NCI-H2227 (cell line): Measurements from ENCODE around the gene AUH.
"Not testable (repeated sequence)": the region's sequence is repeated elsewhere in the genome, so short reads cannot be mapped to it uniquely, and the experiment has no call there.

ENCODE experiments used
- DNase-seq: peaks from one replicate; lab custom pipeline; 2025; ENCODE audit not compliant: unreplicated experiment; lab: John Stamatoyannopoulos, UW

The AUH gene

GRCh38 chr9:91379426-91379825, 17.7 kb upstream of the AUH start:
- no peak for DNase-seq

DNA sequence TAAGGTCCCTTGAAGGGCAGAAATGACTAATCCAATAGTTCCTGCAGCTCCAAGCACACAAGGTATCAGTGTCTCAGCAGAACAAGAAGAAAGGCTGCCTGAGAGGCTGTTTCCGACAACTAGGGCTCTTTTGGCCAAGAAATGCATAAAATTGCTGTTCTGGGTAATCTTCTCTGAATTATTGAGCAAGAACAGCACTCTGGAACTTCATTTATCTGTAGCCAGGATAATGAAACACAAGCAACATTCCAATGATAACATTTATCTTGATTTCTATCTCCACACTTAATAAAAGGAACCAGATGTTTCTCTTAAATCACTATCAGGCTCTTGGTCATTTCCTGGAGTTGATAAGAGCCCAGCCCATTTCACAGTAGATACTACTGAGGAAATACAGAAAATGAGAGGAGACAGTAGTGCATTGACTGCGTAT, 17.0 kb upstream of the AUH start:
- no peak for DNase-seq

DNA sequence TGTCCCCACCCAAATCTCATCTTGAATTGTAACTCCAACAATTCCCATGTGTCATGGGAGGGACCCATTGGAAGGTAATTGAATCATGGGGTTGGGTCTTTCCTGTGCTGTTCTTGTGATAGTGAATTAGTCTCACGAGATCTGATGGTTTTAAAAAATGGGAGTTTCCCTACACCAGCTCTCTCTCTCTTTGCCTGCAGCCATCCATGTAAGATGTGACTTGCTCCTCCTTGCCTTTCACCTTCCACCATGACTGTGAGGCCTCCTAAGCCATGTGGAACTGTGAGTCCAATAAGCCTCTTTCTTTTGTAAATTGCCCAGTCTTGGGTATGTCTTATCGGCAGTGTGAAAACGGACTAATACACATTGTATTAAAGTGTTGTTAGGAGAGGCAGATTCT, 16.3 kb upstream of the AUH start:
- not testable (repeated sequence) for DNase-seq

DNA sequence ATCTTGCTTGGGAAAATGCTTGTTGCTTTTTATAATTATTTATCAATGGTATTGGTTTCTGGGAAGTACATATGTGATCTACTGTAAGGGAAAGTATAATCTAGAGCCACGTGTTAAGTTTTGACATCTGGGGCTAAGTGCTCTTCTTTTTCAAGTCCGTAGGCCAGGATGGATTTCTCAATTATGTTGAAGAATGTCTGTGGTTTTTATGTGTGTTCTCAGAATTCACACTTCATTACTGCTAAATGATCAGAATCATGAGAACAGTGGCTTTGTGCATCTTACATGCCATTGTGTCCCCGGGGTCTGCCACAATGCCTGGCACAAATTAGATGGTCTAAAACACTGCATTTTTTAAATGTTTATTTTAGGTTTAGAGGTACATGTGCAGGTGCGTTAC, 14.5 kb upstream of the AUH start:
- no peak for DNase-seq

- DNase-seq, result no peak
Observed at GRCh38 chr9:91374939-91375338, 13.2 kb upstream of the AUH start.

DNA sequence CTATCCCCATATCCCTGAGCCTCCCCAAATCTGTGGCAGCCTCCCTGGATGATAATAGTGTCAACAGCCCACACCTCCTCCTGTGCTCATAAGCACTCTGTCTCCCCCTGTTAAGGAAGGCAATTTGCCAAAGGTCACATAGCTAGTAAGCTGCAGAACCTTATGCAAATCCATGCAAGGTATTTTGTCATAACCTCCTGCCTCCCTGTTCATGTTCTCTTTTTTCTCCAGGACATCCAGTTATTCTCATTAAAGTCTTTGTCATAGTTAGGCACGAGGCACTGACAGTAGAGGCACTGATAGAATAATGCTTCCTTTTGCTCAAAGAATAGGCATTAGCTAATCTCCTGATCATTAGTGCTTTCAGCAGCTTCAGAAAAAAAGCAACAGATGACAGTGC, 10.2 kb upstream of the AUH start:
- no peak for DNase-seq

GRCh38 chr9:91370006-91370405, 8.3 kb upstream of the AUH start:
- not testable (repeated sequence) for DNase-seq

DNA sequence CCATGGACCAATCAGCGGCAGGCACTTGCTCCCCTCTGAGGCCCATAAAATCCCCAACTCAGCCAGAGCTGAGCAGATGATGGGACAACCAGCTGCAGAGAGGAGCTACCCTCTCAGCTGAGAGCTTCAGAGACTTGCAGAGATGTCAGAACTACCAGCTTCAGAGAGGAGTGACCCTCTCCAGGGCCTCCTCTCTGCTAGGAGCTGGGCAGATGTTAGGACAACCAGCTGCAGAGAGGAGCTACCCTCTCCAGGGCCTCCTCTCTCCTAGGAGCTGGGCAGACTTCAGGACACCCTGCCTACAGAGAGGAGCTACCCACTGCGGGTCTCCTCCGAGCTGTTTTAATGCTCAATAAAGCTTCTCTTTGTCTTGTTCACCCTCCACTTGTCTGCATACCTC, 3.0 kb upstream of the AUH start:
- DNase-seq, result no peak

DNA sequence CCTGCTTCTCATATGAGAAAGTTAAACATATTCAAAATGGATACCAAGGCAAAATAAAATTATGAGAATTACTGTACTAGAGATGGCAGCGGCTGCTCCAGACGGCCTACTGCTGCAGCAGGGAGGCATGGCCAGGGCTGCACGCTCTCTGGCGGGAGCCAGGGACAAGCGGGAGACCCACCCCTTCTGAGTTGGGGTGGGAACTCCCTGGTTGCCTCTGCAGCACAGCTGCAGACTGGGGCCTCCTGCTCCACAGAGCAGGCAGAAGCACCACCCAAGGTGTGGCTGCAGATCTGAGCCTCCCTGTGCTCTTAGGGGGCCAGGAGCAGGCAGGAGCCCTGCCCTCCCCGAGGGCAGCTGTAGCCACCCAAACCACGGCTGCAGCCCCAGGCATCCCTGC, 2.3 kb upstream of the AUH start:
- DNase-seq, result no peak

GRCh38 chr9:91362051-91362611, 413 bp upstream of the AUH start:
- DNase-seq, result no peak

DNA sequence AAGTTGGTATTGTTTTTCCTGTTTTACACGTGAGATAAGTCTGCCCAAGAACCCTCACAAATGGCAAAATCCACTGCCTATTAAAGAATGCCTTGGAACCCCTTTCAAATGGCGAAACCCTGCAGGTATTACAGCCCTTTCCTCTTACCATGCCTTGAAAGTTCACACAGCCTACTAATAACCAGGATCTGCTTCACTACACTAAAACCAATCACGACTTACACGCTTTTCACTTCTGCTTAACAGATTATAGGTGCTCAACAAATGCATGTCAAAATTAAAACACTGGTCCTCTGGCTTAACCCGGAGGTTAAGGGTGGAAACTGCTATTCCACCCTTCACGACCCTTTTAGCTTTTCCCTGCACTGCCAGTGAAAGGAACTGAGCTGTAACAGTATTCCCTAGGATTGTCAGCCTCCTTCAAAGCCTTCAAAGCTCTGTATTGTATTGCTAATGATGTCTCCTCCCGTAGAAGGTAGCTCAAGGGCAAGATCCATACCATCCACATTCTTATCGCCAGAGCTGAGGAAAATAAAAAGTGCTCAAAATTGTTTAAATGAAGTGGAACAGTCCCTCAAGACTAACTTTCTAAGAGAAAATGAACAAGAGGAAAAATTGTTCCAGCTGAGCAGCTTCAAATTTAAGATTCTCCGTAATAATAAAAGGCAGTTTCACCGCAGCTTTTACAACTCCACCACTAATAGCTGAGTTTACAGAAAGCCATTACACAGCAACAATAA, 997 bp downstream of the AUH start:
- DNase-seq, result no peak

- no peak for DNase-seq
Observed at GRCh38 chr9:91359734-91360470, 1.8 kb downstream of the AUH start.

DNA sequence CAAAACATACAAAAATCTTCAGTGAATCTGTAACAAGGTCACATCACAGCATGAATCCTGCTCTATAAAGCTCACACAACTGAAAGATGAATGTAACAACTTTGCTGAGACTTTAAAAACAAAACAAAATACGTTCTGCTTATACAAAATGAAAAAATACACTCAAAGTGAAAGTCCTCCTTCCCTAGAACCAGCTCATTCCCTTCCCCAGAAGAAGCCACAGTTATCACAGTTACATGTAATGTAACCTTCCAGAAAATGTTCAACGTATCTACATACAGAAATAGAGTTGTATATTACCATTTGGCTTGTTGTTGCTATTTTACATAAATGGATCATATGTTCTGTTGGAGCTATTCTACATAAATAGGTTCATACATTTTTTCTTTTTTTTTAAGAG, 2.6 kb downstream of the AUH start:
- DNase-seq, result no peak

DNA sequence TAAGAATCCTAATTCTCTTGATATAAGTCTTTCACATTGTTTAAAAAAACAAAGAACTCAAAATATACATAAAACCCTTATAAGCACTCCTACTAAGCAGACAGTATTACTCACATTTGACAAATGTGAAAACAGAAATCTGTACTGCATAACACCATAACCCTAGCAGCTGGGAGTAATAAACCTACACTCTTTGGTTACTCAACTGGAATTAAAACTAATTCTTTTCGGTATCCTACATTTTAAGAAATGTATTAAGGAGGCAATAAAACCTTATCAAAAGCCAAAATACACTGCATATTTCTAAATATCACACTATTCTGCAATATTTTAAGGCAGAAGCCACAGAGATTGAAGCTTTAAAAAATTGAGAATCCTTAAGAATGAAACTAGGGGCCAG, 6.8 kb downstream of the AUH start:
- DNase-seq, result no peak

GRCh38 chr9:91349115-91349555, 12.6 kb downstream of the AUH start:
- no peak for DNase-seq

DNA sequence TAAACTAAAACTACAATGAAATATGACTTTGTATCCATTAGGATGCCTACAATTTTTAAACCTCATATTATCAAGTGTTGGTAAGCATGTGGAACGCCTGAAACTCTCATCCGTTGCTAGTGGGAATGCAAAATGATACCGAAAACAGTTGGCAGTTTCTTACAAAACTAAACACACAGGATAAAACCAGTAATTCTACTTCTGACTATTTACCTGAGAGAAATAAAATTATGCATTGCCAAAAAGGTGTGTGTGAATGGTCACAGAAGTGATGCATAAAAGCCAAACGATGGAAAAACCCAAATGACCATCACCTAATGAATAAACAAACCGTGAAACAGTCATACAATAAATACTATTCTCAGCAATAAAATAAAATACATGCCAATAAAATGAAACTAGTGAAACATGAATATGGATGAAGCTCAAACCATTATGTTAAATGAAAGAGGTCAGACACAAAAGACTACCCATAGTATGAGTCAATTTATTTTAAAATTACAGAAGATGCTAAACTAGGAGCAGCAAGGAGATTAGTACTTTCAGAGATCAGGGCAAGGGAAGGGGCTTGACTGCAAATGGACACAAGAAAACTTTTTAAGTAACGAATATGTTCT, 13.4 kb downstream of the AUH start:
- DNase-seq, result no peak

DNA sequence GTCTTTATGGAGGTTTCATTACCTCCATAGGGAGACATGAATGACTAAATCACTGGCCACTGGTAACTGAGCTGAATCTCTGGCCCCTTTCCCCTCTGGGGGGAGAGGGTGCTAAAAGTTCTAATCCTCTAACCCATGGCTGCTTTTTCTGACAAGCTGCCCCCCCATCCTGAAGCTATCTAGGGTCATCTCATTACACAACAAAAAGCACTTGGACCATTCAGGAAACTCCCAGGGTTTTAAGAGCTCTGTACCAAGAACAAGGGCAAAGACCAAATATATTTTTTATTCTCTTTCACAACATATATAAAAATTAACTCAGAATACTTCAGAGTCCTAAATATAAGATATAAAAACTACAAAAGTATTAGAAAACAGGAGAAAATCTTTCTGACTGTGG, 14.3 kb downstream of the AUH start:
- no peak for DNase-seq

- no peak for DNase-seq
Observed at GRCh38 chr9:91346644-91347043, 15.1 kb downstream of the AUH start.

DNA sequence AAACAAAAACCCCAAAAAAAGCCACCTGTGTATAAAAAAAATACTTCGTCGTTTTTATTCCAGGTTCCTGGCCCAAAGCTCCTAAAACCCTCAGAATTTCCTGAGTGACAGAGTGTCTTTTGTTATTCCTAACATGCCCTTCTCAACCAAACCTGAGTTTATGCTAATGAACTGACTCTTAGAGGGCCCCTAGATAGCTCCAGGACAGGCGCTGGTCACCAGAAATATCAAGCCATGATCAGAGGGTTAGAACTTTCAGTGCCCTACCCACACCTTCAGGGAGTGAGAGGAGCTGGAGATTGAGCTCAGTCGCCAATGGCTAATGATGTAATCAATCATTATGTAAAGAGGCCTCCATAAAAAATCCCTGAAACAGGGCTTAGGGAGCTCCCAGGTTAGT, 15.7 kb downstream of the AUH start:
- DNase-seq, result no peak

DNA sequence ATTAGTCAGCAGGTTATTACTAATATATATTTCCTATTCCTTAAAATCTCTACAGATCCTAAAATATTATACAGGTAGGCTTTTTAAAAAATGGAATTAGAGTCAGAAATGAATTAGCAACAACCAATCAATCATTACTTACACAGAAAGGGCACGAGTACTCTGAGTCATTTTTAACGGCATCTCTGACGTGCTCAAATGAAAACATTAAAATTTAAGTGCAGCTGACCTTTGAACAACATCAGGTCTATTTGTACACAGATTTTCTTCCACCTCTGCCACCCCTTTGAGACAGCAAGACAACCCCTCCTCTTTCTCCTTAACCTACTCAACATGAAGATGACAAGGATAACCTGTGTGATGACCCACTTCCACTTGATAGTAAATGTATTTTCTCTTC, 19.1 kb downstream of the AUH start:
- DNase-seq, result no peak

GRCh38 chr9:91341749-91342148, 20.0 kb downstream of the AUH start:
- DNase-seq, result no peak

- no peak for DNase-seq
Observed at GRCh38 chr9:91341258-91341746, 20.4 kb downstream of the AUH start.
